Nephron progenitor cell (in vitro differentiated cells): ENCODE data around the gene DGKQ.
"Not testable (repeated sequence)": the region's sequence is repeated elsewhere in the genome, so short reads cannot be mapped to it uniquely, and the experiment has no call there.

ENCODE experiments used
- DNase-seq: peaks from one replicate; pipeline ENCODE4 v3.0.0; 2021
- H3K27ac Mint-ChIP-seq: 2 replicates; pipeline ENCODE4 v1.8.0; 2021; ENCODE audit warnings: mild to moderate bottlenecking, moderate library complexity, mixed read lengths
- H3K27me3 Mint-ChIP-seq: 2 replicates; pipeline ENCODE4 v1.8.0; 2021; ENCODE audit warnings: mild to moderate bottlenecking, low read depth, mixed read lengths; ENCODE audit not compliant: poor library complexity
- H3K36me3 Mint-ChIP-seq: 2 replicates; pipeline ENCODE4 v1.8.0; 2021; ENCODE audit warnings: low read depth, mixed read lengths
- H3K4me1 Mint-ChIP-seq: 2 replicates; pipeline ENCODE4 v1.8.0; 2021; ENCODE audit warnings: mixed read lengths
- H3K4me3 Mint-ChIP-seq: 2 replicates; pipeline ENCODE4 v1.8.0; 2021; ENCODE audit warnings: mild to moderate bottlenecking, moderate library complexity, mixed read lengths
- H3K9me3 Mint-ChIP-seq: 2 replicates; pipeline ENCODE4 v1.8.0; 2021; ENCODE audit warnings: mild to moderate bottlenecking, moderate library complexity, mixed read lengths
- CTCF ChIP-seq: fragments of 200-600 bp; sonication (generic); IDR thresholded peaks from 2 replicates; pipeline ENCODE4 v1.5.0; 2021; ENCODE audit warnings: antibody characterized with exemption

The DGKQ gene

GRCh38 chr4:931194-931959 is 42.0 kb downstream of the DGKQ start:
- Mint-ChIP-seq H3K27me3 (peaks cover 29% of the 10 kb centered on the region), H3K4me1 (peaks cover 35% of the 10 kb centered on the region), H3K9me3 (no peaks in the 10 kb centered on the region), H3K27ac (peak overlapping the region; percentile 90), H3K4me3 (peak overlapping the region; percentile 96), H3K36me3 (no peaks in the 10 kb centered on the region)
- no peak for TF ChIP-seq CTCF
- no peak for DNase-seq

DNA sequence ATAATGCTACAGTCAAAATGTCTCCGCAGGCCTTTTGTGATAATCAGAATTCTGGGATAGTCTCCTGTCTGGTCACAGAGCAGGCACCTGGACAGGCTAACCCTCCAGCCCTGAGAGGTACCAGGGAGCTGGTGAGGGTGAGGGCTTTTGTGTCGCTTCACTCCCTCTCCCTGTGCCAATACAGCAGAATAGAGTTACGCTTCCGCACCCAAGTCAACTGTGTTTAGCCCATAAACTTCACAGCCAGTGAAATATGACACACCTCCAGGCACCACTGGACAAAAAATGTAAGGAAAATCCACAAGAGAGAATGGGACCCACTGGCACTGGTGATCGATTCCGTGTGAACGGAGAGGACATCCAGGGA is 42.6 kb downstream of the DGKQ start:
- H3K27ac Mint-ChIP-seq = peak overlapping the region; percentile 90
- no peaks in the 10 kb centered on the region for H3K36me3 Mint-ChIP-seq
- no peak for DNase-seq
- H3K27me3 Mint-ChIP-seq = peaks cover 23% of the 10 kb centered on the region
- H3K4me3 Mint-ChIP-seq = peak overlapping the region; percentile 96
- TF ChIP-seq CTCF = no peak
- H3K9me3 Mint-ChIP-seq = no peaks in the 10 kb centered on the region
- peaks cover 41% of the 10 kb centered on the region for H3K4me1 Mint-ChIP-seq

DNA sequence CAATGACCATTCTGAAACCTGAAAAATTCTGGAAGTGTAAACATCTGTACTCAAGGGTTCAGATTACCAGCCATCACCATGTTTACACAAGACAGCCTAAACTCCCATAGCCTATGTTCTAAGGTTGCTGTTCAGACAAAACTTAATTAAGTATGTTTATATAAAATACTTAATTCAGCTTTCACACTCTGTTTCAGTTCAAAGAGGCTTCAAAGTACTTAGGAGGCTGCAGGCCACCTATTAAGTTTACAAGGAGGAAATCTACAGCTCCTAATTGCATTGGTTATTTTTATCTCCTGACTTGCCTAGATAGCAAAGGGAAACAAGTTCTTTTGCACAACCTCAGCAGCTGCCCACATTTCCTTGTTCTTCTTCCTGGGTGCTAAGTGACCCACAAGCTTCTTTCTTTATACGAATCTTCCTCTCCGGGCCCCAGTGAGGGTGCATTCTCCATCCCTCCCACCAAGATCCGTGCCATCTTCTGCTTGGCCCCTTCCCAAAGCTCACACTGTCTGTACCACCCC is 43.3 kb downstream of the DGKQ start:
- Mint-ChIP-seq H3K27ac (peak overlapping the region; percentile 5), H3K4me1 (peaks cover 48% of the 10 kb centered on the region), H3K9me3 (no peaks in the 10 kb centered on the region), H3K36me3 (no peaks in the 10 kb centered on the region), H3K27me3 (peaks cover 16% of the 10 kb centered on the region), H3K4me3 (peak overlapping the region; percentile 96)
- no peak for DNase-seq
- TF ChIP-seq CTCF = no peak

DNA sequence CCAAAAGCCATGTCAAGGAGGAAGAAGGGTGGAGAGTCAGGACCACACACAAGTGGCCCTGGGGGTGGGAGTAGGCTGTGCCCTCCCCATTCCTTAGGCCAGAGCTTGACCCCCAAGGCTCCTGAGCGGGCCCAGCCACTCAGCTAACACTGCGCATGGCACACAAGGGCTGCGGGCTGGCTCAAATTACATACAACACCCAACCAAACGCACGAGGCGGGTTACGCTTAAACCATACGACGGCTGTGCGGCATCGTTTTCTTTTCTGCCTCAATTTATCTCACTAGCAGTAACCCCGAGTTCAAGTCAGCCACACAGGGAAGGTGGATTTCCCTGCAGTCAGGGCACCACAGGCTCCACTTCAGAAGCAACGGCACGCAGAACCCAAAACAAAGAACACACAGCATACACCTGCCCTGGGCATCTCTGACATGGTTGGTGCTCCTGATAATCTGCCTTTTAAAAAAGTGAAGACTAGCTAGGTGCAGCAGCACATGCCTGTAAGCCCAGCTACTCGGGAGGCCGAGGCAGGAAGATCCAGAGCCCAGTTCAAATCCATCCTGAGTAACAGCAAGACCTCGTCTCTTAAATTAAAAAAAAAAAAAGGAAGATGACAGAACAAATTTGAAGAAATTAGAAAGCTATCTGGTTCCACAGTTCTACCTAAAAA is 44.1 kb downstream of the DGKQ start:
- Mint-ChIP-seq H3K4me1 (peaks cover 56% of the 10 kb centered on the region), H3K4me3 (no peak overlapping the region), H3K27ac (no peak overlapping the region), H3K36me3 (no peaks in the 10 kb centered on the region), H3K27me3 (peaks cover 8% of the 10 kb centered on the region), H3K9me3 (no peaks in the 10 kb centered on the region)
- DNase-seq = no peak
- TF ChIP-seq CTCF = no peak

- H3K4me3 Mint-ChIP-seq, H3K36me3 Mint-ChIP-seq, H3K27me3 Mint-ChIP-seq, H3K9me3 Mint-ChIP-seq, H3K27ac Mint-ChIP-seq, DNase-seq: not testable (repeated sequence)
- peaks cover 52% of the 10 kb centered on the region for H3K4me1 Mint-ChIP-seq
Measured at GRCh38 chr4:927566-927965, 45.8 kb downstream of the DGKQ start.

GRCh38 chr4:926538-926937 is 46.8 kb downstream of the DGKQ start:
- Mint-ChIP-seq H3K36me3 (peaks cover 13% of the 10 kb centered on the region), H3K4me3 (no peak overlapping the region), H3K27ac (no peak overlapping the region), H3K9me3 (no peaks in the 10 kb centered on the region), H3K27me3 (no peaks in the 10 kb centered on the region), H3K4me1 (peaks cover 49% of the 10 kb centered on the region)
- DNase-seq = peak; percentile 62
- peak; percentile 52 for TF ChIP-seq CTCF
